OCI-LY7 (cell line): ENCODE measurements around the gene TBC1D5. TPM values are rescaled to one million over a fixed set of nuclear protein-coding genes. Genes with fewer than 3 reads are reported as not detected.

Source experiments
- BruUV-seq: library from RNA; stranded (reverse); fragments of 400-500 nt; replicated peaks from 2 replicates; lab custom pipeline; 2021; lab: Mats Ljungman, UMichigan
- CTCF ChIA-PET: fragments of 300-600 bp; sonication (Branson Sonifier 250); formaldehyde crosslinking; loops from one replicate; lab custom pipeline; 2022; ENCODE audit warnings: antibody characterized with exemption; ENCODE audit not compliant: unreplicated experiment; lab: Charles Lee
- POLR2A ChIA-PET: fragments of 300-600 bp; sonication (Branson Sonifier 250); formaldehyde crosslinking; loops from one replicate; lab custom pipeline; 2022; ENCODE audit warnings: antibody characterized with exemption; lab: Charles Lee
- DNase-seq: peaks from one replicate; pipeline ENCODE4 v3.0.0-alpha.2; 2015; ENCODE audit warnings: low spot score
- H2AFZ ChIP-seq: fragments of 200-600 bp; sonication (generic), shearing (Covaris generic); 2 replicates; pipeline ENCODE4 v1.6.1; 2014; ENCODE audit warnings: mild to moderate bottlenecking, antibody characterized with exemption, low read length, moderate library complexity
- H3K27ac ChIP-seq: fragments of 200-600 bp; sonication (generic); 2 replicates; pipeline ENCODE4 v1.5.1; 2014; ENCODE audit warnings: mixed run types, low read depth, mild to moderate bottlenecking, moderate library complexity, low read length, inconsistent platforms; ENCODE audit not compliant: poor library complexity, severe bottlenecking
- H3K36me3 ChIP-seq: fragments of 200-600 bp; sonication (generic); 2 replicates; pipeline ENCODE4 v1.6.1; 2014; ENCODE audit warnings: mild to moderate bottlenecking, antibody characterized with exemption, low read length, moderate library complexity, mixed read lengths; ENCODE audit not compliant: insufficient read depth
- H3K4me1 ChIP-seq: fragments of 200-600 bp; sonication (generic); 2 replicates; pipeline ENCODE4 v1.5.1; 2014; ENCODE audit warnings: mild to moderate bottlenecking, low read length; ENCODE audit not compliant: insufficient read depth, poor library complexity, severe bottlenecking
- H3K4me2 ChIP-seq: fragments of 200-600 bp; sonication (generic); 2 replicates; pipeline ENCODE4 v1.6.1; 2014; ENCODE audit warnings: mild to moderate bottlenecking, low read length
- H3K4me3 ChIP-seq: fragments of 200-600 bp; sonication (generic); 2 replicates; pipeline ENCODE4 v1.5.1; 2014; ENCODE audit warnings: mild to moderate bottlenecking, low read depth, low read length; ENCODE audit not compliant: poor library complexity, severe bottlenecking
- H3K79me2 ChIP-seq: fragments of 200-600 bp; sonication (generic); 2 replicates; pipeline ENCODE4 v1.6.1; 2016; ENCODE audit warnings: low read depth, mild to moderate bottlenecking, low read length, moderate library complexity, mixed read lengths; ENCODE audit not compliant: insufficient read depth
- H3K9me2 ChIP-seq: fragments of 200-600 bp; sonication (generic); 2 replicates; pipeline ENCODE4 v1.6.1; 2016; ENCODE audit warnings: mild to moderate bottlenecking, low read length, mixed read lengths; ENCODE audit not compliant: insufficient read depth
- H3K9me3 ChIP-seq: fragments of 200-600 bp; sonication (generic); 2 replicates; pipeline ENCODE4 v1.6.1; 2014; ENCODE audit warnings: mild to moderate bottlenecking, mixed run types, low read length, mixed read lengths
- H4K20me1 ChIP-seq: fragments of 200-600 bp; sonication (generic); 2 replicates; pipeline ENCODE4 v1.6.1; 2014; ENCODE audit warnings: mild to moderate bottlenecking, antibody characterized with exemption, low read length, moderate library complexity, mixed read lengths; ENCODE audit not compliant: insufficient read depth
- CTCF ChIP-seq: fragments of 200-600 bp; sonication (generic); conservative IDR thresholded peaks from 2 replicates; pipeline ENCODE4 v1.5.1; 2014; ENCODE audit warnings: mild to moderate bottlenecking, antibody characterized with exemption, low read length, moderate library complexity, mixed read lengths
- EZH2phosphoT487 ChIP-seq: fragments of 200-600 bp; sonication (generic); IDR thresholded peaks from 2 replicates; pipeline ENCODE4 v1.6.1; 2018; ENCODE audit warnings: low read depth, borderline replicate concordance, mild to moderate bottlenecking, mixed run types, antibody characterized with exemption, low read length, moderate library complexity, mixed read lengths
- intact Hi-C: fragments of 100-400 bp; cut with micrococcal nuclease; formaldehyde crosslinking; loops from one replicate; pipeline ENCODE4 v1.10.0; 2022; ENCODE audit not compliant: unreplicated experiment
- total RNA-seq, 2 experiments: library from RNA; depleted of rRNA in 1 of 2; stranded (reverse); fragments of >200 nt in 1 of 2; shearing (Covaris generic) in 1 of 2; gene quantifications; 2 replicates each; pipeline ENCODE4 v1.2.3, GENCODE V29; 2014 to 2022

The TBC1D5 gene
- total RNA-seq, 2 experiments from 2014 or later: 78.5 to 82.4 TPM

GRCh38 chr3:17552351-17552750, 190.1 kb downstream of the TBC1D5 start:
- Histone ChIP-seq H4K20me1 (no peaks in the 10 kb centered on the region), H3K79me2 (no peaks in the 10 kb centered on the region), H3K27ac (no peak overlapping the region), H2AFZ (no peak overlapping the region), H3K9me3 (no peaks in the 10 kb centered on the region), H3K4me1 (no peaks in the 10 kb centered on the region), H3K36me3 (no peaks in the 10 kb centered on the region), H3K4me3 (no peak overlapping the region), H3K4me2 (no peak overlapping the region), H3K9me2 (no peaks in the 10 kb centered on the region)
- no peak for DNase-seq
- BruUV-seq: no TSS peak
- TF ChIP-seq CTCF (no peak), EZH2phosphoT487 (no peak)
- intact Hi-C loops: no loop called here
- CTCF ChIA-PET: no interaction called here
- POLR2A ChIA-PET: interaction anchor here (1.0 kb wide), 1 partner anchor 49 kb away, joined by 3 read pairs; no protein-coding TSS in a partner anchor

DNA sequence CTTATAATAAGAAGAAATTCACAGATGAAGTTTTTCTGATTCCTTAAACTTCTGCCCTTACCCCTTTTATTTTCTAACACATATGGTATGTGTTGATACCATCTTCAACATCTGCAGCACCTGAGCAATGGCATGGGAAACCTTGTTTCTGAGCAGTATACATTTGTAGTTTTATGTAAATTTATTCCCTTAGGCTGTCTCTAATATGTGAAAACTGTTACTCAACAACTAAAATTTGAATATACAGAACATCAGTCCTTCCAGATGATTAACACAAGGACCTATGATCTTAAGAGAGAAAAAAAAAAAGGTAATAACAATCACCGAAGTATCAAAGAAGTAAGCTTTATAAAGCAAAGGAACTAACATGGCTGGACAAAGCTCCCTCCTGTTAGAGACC, 190.5 kb downstream of the TBC1D5 start:
- TF ChIP-seq EZH2phosphoT487 (no peak), CTCF (no peak)
- H2AFZ ChIP-seq: no peak overlapping the region
- H3K27ac ChIP-seq: no peak overlapping the region
- no peak overlapping the region for H3K4me3 ChIP-seq
- intact Hi-C loops: no loop called here
- ChIA-PET CTCF (no interaction called here), POLR2A (interaction anchor here (1.0 kb wide), 1 partner anchor 49 kb away, joined by 3 read pairs; no protein-coding TSS in a partner anchor)
- H3K9me3 ChIP-seq: no peaks in the 10 kb centered on the region
- H3K4me1 ChIP-seq: no peaks in the 10 kb centered on the region
- H3K9me2 ChIP-seq: no peaks in the 10 kb centered on the region
- H4K20me1 ChIP-seq: no peaks in the 10 kb centered on the region
- no peak for DNase-seq
- H3K36me3 ChIP-seq: no peaks in the 10 kb centered on the region
- no peak overlapping the region for H3K4me2 ChIP-seq
- no peaks in the 10 kb centered on the region for H3K79me2 ChIP-seq
- BruUV-seq: no TSS peak

DNA sequence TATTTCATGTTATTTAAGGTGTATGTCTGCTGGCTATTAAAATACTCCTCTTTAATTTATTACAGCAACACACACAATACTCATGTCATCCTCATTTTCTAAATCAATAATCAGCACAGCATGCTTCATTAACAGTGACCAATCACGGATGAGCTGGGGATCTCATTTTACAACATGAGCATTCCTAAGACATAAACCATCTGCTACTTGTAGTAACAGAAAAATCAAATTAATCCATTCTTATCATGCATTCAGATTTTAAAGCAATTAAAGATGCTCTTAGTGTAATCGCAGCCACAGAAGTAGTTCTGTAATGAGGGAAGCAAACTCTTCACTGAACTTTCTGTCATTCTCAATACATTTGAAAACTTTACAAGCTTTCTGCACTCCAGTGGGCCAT, 191.1 kb downstream of the TBC1D5 start:
- intact Hi-C loops: no loop called here
- Histone ChIP-seq H3K4me2 (no peak overlapping the region), H3K4me1 (no peaks in the 10 kb centered on the region), H3K36me3 (no peaks in the 10 kb centered on the region), H2AFZ (no peak overlapping the region), H3K9me3 (no peaks in the 10 kb centered on the region), H3K27ac (no peak overlapping the region), H3K9me2 (no peaks in the 10 kb centered on the region), H3K79me2 (no peaks in the 10 kb centered on the region), H4K20me1 (no peaks in the 10 kb centered on the region), H3K4me3 (no peak overlapping the region)
- TF ChIP-seq EZH2phosphoT487 (no peak), CTCF (no peak)
- no peak for DNase-seq
- BruUV-seq: no TSS peak
- POLR2A ChIA-PET: interaction anchor here (0.6 to 1.0 kb wide), 2 partner anchors 48 to 163 kb away, joined by 3 read pairs; no protein-coding TSS in a partner anchor
- CTCF ChIA-PET: no interaction called here
